Activated naive CD8-positive, alpha-beta T cell treated with anti-CD3 and anti-CD28 coated beads, Interleukin-2, amount 50 U/mL, for 16 hours (primary cell): ENCODE results near the gene PELI2.

ENCODE experiments used
- DNase-seq: peaks from one replicate; pipeline ENCODE4 v3.0.0-alpha.2; 2020; ENCODE audit warnings: low read depth, low spot score

PELI2 gene

GRCh38 chr14:56299306-56299984 is 181.2 kb downstream of the PELI2 start:
- no peak for DNase-seq

- DNase-seq: no peak
Observed at GRCh38 chr14:56300495-56300894, 182.3 kb downstream of the PELI2 start.

- no peak for DNase-seq
Observed at GRCh38 chr14:56304456-56304855, 186.2 kb downstream of the PELI2 start.

- no peak for DNase-seq
Observed at GRCh38 chr14:56309198-56309597, 191.0 kb downstream of the PELI2 start.

GRCh38 chr14:56310643-56311042 is 192.4 kb downstream of the PELI2 start:
- DNase-seq: no peak

- DNase-seq: no peak
Observed at GRCh38 chr14:56313789-56314188, 195.6 kb downstream of the PELI2 start.

- no peak for DNase-seq
Observed at GRCh38 chr14:56318393-56319115, 200.3 kb downstream of the PELI2 start.

GRCh38 chr14:56321861-56322260 is 203.7 kb downstream of the PELI2 start:
- DNase-seq: no peak

GRCh38 chr14:56322531-56322930 is 204.3 kb downstream of the PELI2 start:
- no peak for DNase-seq

- no peak for DNase-seq
Observed at GRCh38 chr14:56324454-56324853, 206.2 kb downstream of the PELI2 start.

GRCh38 chr14:56324856-56325699 is 206.9 kb downstream of the PELI2 start:
- DNase-seq: no peak

- no peak for DNase-seq
Observed at GRCh38 chr14:56328021-56328420, 209.8 kb downstream of the PELI2 start.

- DNase-seq: no peak
Observed at GRCh38 chr14:56331592-56332216, 213.5 kb downstream of the PELI2 start.

- no peak for DNase-seq
Observed at GRCh38 chr14:56333359-56334292, 215.4 kb downstream of the PELI2 start.

GRCh38 chr14:56334458-56334857 is 216.2 kb downstream of the PELI2 start:
- no peak for DNase-seq

GRCh38 chr14:56338674-56339073 is 220.5 kb downstream of the PELI2 start:
- no peak for DNase-seq

GRCh38 chr14:56339855-56340701 is 221.9 kb downstream of the PELI2 start:
- no peak for DNase-seq

GRCh38 chr14:56340932-56341331 is 222.7 kb downstream of the PELI2 start:
- no peak for DNase-seq

GRCh38 chr14:56341766-56342493 is 223.7 kb downstream of the PELI2 start:
- DNase-seq: no peak
